ENCODE results near the gene GOT1. TPM values are rescaled to one million over a fixed set of nuclear protein-coding genes. Genes with fewer than 3 reads are reported as not detected.

Gene GOT1
- total RNA-seq, 1 experiment from 2014 or later, result 37.7 TPM

DNA sequence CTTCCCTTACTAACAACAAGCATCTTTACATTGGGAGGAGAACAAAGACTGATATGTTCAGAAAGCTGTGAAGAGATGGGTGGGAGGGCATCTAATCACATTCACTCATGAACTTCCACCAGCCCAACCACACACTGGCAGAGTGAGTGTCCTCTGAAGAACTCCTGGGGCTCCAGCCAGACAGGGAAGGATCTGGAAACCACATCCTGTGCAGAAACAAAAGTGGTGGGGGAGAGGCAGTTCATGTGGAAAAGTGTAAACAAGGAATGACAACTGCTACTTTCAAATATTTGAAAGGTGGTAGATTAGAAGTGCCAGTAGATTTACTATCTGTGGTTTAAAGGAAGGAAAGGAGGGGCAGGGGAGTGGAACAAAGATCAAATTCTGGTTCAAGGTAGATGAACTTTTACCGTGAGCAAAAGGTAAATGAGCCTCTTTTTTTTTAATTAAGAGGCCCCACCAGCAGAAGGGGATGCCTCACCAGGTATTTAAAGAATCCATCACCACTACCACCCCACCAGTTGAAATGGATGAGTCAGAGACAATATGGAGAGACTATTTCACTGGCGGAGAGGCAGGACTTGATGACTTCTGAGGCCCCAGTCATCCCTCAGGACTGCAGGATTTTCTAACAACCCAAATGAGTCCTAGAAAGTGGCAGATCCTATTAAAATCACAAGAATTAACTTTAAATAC lies 34.5 kb downstream of the GOT1 start:
- peak; percentile 91 for DNase-seq (ENCODE audit: low read depth)

GRCh38 chr10:99394761-99395386 lies 35.5 kb downstream of the GOT1 start:
- DNase-seq (ENCODE audit: low read depth), result no peak

DNA sequence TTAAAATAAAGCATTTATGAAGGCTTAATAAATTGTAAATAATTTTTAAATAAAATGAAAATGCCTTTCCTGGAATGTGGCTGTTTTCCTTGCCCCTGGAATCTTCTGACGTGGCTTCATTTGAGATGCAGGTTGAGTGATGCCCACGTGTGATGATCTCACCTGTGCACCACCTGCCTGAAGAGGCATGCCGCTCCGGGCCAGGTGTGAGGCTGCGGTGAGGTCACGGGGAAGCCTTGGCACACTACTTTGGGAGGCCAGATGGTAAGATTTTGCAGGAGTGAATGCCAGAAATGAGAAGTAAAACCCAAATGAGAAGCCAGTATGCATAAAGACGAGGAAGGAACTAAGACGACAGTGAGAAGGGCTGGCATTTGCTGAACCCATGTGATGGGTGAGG lies 36.2 kb downstream of the GOT1 start:
- no peak for DNase-seq (ENCODE audit: low read depth)

DNA sequence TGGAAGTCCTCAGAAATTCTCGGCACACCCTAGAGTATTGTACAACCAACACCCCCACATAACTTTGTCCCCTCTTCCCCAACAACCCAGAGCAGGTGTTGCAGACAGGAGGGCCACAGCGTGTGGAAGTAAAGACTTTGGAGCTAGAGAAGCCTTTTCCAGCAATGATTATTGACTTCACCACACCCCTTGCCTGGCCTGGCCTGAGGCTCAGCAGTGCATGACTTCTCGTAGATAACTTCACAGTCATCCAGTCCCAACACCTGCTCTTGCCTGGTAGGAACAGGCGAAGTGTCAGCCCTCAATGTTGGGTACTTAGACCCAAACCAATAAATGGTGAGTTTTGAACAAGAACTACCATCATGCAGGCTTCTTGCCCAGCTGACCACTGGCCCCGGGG lies 36.7 kb downstream of the GOT1 start:
- DNase-seq (ENCODE audit: low read depth), result no peak

DNA sequence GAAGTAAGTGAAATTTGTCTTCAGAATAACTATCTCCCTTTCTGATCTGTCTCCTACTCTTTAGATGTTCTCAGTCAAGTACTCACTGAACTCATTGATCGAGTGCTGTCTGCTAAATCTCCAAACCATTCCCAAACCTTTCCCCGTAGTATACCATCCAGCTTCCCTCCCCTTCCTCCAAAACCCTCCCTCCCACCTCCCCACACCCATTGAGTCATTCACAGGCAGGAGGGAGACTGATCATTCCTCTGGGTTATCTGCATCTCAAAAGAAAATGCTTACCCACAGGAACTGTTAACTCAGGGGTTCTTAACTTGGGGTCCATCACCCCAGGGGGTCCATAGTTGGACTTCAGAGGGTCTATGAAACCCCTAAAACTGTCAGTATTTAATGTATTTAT lies 37.4 kb downstream of the GOT1 start:
- peak; percentile 33 for DNase-seq (ENCODE audit: low read depth)

DNA sequence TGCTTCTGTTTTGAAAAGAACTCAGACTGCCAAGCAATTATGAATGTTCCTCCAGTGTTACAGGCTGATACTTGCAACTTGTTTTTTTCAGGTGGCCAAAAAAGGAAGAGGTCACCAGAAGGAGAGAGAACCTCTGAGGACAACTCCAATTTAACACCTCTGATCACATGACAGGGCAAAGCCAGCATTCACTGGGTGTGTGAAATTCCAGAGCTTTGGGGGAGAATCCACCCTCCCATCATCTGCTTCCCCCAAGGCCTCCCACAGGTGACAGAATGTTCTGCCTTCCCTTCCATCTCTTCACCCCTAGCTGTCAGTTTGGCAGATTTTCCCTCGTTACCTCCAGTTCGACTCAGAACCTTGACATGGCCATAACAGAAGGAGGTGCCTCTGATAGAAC lies 39.1 kb downstream of the GOT1 start:
- DNase-seq (ENCODE audit: low read depth), result no peak

GRCh38 chr10:99389729-99390480 lies 40.5 kb downstream of the GOT1 start:
- no peak for DNase-seq (ENCODE audit: low read depth)

GRCh38 chr10:99387541-99387940 lies 42.9 kb downstream of the GOT1 start:
- DNase-seq (ENCODE audit: low read depth), result no peak

DNA sequence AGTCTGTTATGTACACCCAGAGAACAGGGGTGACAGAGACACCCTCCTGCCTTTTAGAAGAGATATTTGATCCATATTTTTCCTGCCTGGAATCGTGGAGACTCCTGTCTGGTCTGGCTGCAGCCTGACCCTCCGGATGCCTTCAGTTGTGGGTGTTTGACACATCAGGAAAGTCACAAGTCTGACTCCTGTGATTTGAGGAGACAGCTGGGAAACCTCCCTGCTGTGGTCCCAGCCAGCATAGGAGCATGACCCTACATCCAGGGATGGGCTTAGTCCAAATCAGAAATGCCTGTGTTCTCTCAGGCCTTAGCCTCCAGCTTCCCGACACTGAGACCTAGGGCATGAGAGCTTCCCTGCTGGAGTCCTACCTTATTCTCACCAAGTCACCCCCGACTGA lies 43.4 kb downstream of the GOT1 start:
- no peak for DNase-seq (ENCODE audit: low read depth)

- no peak for DNase-seq (ENCODE audit: low read depth)
Observed at GRCh38 chr10:99382176-99382575, 48.2 kb downstream of the GOT1 start.

- no peak for DNase-seq (ENCODE audit: low read depth)
Observed at GRCh38 chr10:99375426-99375825, 55.0 kb downstream of the GOT1 start.

- no peak for DNase-seq (ENCODE audit: low read depth)
Observed at GRCh38 chr10:99374972-99375371, 55.5 kb downstream of the GOT1 start.

DNA sequence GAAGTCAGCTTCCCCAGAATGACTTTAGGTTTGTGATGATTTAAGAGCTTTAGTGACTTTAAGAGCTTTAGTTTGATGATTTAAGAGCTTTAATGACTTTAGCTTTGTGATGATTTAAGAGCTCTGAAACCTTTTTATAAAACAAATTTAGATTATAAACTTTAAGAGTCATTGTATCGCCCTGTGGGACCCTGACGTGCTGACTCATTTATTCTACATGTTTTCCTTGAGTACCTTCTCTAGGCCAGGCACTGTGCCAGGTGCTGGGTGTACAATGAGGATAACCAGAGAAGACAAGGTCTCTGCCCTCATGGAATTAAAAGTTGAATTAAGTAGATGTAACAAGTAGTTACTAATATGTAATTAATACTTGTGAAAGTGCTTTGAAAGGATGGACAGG lies 55.9 kb downstream of the GOT1 start:
- peak; percentile 49 for DNase-seq (ENCODE audit: low read depth)

GRCh38 chr10:99372546-99373271 lies 57.7 kb downstream of the GOT1 start:
- DNase-seq (ENCODE audit: low read depth), result no peak

DNA sequence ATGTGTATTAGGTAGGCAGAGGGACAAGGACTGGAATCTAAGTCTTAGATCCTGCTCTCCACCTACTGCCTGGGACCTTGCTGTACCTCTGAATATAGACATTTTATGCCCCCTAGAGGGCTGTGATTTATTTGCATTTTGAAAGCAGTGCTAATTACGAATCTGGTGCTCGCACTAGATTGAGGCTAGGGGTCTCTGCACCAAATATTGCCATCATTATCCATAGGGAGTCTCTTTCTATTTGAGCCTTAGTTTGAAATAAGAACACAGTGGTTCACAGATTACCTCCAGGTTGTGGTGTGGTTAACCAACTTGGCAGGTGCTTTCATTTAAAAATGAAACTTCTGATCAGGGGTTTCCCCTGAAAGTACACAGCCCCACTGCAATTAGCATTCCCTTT lies 59.4 kb downstream of the GOT1 start:
- DNase-seq (ENCODE audit: low read depth), result no peak

DNA sequence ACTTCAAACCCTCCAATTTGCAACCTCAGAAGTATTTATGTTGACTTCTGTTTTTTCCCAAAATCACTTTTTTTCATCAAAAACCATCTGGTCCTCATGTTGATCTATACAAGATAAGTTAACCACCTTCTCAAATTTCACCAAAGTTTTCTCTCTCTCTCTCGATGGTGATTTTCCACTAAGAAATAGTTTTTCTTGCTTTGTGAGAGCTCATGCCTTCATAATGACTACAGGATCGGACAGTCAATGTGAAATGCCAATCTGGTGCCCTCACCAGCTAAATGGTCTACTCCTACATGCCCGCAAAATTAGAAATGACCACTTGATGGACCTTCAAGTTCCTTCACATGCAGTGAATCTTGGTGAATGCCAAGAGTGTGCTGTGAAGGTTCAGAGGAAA lies 60.9 kb downstream of the GOT1 start:
- DNase-seq (ENCODE audit: low read depth), result no peak

DNA sequence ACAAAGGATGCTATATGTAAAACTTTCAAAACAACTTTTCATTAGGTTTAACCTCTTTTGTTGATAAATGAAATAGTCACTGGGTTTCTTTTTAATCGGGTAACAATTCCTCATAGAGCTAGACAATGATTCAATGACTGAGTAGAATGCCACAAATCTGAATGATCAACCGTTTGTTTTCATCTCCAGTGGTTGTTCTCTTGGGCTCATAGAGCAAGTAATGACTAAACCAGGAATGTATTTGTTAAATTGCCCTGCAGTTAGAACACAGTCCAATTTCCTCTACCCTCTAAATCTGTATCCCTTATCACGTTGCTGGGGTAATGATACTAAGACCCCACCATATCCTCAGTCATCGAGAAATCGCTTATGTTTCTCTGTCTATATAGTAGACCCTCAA lies 61.3 kb downstream of the GOT1 start:
- no peak for DNase-seq (ENCODE audit: low read depth)

DNA sequence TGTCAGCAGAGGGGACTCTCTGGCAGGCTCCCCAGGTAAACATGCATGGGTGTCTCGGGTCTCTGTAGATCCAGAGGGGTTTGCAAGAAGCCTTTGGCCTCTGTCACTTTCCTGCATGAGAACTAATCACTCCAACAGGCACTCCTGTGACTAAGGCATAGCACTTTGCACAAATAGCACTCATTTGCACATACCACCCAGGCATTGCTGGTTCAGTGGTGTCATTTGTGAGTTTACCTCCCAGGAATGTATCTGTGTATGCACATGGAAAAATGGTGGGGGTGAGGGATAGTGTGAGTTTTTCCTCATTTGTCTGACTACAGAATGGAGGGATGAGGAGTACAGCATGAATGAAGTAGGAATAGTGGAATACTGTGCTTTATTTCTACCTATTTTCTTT lies 61.8 kb downstream of the GOT1 start:
- no peak for DNase-seq (ENCODE audit: low read depth)

DNA sequence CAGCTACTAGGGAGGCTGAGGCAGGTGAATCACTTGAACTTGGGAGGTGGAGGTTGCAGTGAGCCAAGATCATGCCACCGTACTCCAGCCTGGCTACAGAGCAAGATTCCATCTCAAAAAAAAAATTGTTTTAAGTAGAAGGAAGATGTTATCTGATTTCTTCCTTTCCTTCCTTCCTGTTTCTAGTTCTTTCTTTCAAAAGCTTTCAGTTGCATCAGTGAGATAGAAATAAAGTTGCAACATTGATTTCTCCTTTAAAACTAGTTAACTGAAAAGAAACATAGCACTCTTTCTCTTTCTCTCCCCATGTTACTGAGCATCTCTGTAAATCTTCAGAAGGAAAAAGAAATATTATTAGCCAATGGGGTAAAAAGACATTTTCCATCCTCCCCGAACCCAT lies 63.8 kb downstream of the GOT1 start:
- DNase-seq (ENCODE audit: low read depth), result no peak

DNA sequence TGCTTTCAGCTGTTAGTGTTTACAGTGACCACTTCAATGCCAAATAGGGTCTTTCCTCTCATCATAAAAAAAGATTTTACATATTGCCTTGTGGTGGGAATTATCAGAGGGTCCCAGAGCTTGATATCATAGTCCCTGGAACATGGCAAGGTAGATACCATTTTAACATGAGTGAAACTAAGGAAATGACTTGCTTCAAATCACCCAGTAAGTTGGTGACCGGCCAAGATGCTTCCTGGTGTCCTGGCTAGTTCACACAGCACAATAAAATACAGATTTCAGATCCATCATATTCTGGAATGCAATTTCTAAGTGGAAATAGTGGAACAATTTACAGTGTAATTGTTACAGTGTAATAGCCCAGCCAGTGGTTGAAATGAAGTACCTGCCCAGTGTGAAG lies 64.7 kb downstream of the GOT1 start:
- no peak for DNase-seq (ENCODE audit: low read depth)

- no peak for DNase-seq (ENCODE audit: low read depth)
Observed at GRCh38 chr10:99365311-99365710, 65.1 kb downstream of the GOT1 start.

- DNase-seq (ENCODE audit: low read depth), result no peak
Observed at GRCh38 chr10:99364125-99364524, 66.3 kb downstream of the GOT1 start.
